AG08395 (cell line): ENCODE measurements around the gene CCDC120.
A peak's percentile ranks its signal among the peaks of the same experiment; 100 is the strongest.

Experiments used
- DNase-seq: peaks from one replicate; pipeline ENCODE4 v3.0.0; 2012; ENCODE audit warnings: mixed read lengths, low spot score

The CCDC120 gene, protein sequence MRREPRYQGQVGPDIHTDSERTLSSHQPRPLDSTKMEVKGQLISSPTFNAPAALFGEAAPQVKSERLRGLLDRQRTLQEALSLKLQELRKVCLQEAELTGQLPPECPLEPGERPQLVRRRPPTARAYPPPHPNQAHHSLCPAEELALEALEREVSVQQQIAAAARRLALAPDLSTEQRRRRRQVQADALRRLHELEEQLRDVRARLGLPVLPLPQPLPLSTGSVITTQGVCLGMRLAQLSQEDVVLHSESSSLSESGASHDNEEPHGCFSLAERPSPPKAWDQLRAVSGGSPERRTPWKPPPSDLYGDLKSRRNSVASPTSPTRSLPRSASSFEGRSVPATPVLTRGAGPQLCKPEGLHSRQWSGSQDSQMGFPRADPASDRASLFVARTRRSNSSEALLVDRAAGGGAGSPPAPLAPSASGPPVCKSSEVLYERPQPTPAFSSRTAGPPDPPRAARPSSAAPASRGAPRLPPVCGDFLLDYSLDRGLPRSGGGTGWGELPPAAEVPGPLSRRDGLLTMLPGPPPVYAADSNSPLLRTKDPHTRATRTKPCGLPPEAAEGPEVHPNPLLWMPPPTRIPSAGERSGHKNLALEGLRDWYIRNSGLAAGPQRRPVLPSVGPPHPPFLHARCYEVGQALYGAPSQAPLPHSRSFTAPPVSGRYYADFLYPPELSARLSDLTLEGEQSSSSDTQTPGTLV

DNA sequence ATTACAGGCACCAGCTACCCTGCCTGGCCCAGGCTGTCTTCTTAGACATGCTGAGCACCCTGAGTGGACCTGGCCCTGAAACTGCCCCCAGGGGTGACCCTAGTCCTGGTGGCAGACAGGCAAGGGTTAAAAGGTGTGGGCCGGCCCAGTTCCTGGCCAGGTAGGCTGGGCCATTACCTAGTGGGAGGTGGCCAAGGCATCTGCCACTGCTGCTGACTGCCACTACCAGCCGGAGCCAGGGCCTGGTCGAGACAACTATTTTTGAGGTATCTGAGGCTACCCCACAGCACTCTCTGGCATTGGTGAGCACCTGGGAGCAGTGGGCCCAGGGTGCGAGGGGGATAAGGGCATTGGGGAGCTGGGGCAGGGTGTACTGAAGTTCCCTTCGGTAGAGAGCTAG lies at the start of gene CCDC120:
TSS of gene CCDC120 (plus strand) at position 206 of the 400 bp plus-strand sequence. CDS start 3,043 bp downstream, outside the sequence.
- no peak for DNase-seq

DNA sequence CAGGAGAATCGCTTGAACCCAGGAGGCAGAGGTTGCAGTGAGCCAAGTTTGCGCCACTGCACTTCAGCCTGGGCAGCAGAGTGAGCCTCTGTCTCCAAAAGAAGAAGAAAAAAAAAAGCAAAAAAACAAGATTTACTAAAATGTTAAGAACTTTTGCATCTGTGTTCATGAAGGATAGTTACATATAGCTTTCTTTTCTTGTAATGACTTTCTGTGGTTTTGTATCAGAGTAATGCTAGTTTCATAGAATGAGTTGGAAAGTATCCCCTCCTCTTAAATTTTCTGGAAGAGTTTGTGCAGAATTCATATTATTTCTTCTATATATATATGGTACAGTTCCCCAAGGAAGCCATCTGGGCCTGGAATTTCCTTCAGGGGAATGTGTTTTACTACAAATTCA lies 39.7 kb upstream of the CCDC120 start:
- no peak for DNase-seq

DNA sequence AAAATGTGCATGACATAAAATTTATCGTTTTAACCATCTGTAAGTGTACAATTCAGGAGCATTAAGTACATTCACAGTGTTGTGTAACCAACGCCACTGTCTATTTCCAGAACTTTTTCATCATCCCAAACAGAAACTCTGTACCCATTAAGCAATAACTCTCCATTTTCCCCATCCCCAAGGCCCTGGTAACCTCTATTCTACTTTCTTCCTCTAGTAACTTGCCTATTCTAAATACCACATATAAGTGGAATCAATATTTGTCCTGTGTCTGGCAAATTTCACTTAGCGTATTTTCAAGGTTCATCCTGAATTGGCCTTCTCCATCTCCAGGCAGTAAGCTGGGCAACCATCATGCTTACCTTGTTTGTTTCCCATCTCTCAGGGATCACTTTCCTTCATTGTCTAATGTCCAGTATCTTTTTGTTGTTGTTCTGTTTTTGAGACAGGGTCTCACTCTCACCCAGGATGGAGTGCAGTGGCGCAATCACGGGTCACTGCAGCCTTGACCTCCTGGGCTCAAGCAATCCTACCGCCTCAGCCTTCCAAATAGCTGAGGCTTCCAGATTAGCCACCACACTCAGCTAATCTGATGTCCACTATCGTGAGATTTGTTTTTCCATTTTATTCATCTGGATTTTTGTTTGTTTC lies 39.1 kb upstream of the CCDC120 start:
- no peak for DNase-seq

DNA sequence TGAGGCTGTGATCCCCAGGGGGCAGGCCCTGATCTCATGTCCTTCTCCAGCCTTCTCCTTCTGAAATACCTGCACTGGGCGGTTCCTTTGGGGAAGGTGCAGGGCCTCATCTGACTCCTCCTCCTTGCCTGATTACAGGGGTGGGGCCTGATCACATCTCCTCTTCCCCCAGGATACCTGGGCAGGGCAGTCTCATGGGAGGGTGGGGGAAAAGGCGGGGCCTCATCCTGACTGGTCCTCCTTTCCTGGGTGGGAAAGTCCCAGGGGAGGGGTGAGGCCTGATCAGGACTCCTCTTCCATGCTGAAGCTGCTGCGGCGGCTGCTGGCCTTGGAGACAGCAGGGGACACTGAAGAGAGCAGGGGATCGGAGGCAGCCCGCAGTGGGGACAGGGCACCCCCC lies 28.9 kb upstream of the CCDC120 start:
- DNase-seq, result no peak

DNA sequence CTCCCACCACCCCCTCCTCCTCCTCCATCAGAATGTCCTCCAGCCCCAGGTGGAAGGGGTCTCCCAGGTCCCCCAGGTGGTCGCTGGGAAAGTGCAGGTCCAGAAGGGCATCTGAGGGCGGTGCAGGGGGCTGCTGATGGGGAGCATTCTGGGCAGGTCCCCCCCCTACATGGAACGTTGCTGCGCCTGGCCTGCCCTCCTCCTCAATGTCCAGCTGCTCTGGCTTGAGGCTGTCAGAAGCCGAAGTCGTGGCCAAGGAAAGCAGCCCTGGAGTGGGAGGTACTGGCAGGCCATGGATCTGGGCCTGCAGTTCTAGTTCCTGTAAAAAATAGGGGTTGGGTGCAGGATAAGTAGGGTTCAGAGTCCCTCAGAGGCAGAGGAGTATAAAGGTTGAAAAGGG lies 28.5 kb upstream of the CCDC120 start:
- DNase-seq, result no peak

DNA sequence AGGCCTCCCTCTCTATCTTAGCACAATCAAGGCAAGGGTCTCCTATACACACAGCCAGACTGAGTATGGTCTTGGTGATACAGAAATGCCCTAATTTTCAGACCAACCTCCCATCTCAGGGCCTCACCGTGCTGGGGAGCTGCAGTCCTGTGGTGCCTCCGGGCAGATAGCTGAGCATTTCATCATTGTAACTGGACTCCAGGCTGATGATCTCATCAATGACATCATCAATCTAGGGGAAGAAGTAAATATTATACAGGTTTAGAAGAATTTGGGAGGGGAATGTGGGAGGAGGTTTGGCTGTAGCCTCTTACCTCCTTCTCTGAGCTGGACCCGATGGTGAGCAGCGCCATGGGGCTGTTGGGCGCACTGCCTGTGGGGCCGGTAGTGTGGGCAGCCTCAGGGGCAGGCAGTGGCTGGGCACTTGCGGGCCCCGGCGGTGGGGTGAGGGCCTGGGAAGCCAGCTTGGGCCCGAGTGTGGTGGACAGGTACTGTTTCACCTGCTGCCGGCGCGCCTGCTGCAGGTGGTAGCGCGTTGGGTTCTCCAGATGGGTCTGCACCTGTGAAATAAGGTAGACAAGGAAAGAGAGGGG lies 20.8 kb upstream of the CCDC120 start:
- no peak for DNase-seq

DNA sequence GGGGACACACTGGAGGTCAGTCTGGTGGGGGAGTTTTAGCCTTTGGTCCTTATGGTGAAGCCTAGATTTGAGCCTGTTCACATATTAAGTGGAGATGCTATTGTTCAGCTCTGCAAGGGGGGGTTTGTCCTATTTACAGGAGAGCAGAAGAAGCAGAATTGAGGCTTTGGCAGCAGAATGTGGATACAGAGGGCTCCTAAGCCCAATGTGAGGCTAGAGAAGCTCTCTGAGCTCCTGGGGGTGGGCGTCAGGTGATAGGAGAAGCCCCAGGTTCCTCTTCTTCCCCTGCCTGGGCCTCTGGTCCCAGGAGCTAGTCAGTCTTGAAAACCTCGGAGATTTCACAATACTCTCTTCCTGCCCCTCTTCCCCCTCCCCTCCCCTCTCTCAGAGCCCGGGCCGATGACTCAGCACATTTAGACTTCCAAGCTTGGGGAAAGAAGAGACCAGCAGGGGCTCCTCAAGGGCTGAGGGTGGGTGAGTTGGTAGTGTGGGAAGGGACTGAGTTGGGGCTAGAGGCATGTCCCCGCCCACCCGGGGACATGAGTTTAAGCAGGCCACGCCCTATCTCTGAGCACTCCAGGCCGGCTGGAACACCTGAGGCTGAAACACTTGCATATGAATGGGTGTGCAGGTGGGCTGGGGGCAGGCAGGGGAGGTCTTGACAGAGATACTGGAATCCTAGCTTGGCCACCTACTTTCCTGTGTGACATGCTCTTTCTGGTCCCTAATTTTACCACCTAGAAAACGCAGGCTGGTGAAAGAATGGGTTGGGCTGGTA lies 19.0 kb upstream of the CCDC120 start:
- DNase-seq, result peak; percentile 68

DNA sequence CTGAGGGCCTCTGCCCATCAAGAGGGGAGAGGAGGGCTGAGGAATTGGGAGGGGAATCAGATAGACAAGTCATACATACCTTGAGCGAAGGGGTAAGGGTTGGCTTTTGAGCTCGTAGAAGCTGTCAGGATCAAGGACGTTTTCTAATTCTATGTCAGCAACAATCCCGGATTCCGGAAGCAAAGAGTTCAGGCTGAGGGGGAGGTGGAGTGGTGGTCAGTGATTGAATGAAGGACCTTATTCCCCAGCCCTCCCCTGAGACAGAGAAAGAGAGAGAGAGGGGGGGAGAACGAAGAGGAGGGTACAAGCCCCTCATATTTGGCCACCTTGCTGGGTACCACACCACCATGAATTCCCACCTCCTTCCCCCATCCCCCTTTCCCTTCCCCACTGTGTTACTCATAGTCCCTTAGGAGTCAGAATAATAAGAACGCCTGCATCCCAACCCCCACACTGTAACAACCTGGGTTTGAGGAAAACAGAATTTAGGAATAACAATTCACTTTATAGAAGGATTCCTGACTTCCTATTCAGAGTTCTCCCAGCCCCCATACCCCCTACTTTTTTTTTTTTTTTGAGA lies 18.3 kb upstream of the CCDC120 start:
- no peak for DNase-seq

DNA sequence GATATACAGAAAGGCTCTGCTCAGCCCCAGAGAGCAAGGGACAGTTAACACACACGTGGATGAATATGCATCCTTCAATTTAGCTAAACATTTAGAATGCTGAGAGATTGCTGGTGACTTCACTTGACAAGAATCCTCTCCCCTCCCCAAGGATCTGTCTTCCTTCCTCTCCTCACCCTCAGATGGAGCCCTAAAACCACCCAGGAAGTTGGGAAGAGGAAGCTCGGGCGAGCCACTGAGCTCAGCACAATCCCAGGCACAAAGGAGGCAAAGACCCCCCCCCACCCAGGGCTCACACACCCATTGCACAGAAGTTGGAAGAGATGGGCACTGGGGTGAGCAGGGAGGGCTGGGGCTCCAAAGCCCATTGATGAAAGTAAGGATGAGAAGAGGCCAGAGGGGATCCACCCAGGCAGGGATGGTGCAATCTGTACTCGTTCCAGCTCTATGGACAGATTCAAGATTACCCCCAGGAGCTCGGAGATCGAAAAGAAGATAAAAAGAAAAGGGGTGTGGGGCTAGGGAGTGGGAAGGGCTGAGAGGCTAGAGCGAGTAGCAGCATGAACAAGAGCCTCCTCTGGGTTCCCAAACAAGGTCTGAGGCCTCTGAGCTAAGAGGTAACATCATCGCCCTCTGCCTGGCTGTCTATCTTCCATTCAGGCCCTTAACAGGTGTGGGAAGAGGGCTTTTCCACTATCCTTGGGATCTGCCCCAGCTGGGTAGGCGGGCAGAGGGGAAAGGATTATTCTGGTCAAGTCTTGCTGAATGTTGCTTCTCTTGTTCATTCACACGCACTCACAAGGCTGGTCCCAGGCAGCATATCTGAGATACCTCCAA lies 16.8 kb upstream of the CCDC120 start:
- DNase-seq, result no peak

DNA sequence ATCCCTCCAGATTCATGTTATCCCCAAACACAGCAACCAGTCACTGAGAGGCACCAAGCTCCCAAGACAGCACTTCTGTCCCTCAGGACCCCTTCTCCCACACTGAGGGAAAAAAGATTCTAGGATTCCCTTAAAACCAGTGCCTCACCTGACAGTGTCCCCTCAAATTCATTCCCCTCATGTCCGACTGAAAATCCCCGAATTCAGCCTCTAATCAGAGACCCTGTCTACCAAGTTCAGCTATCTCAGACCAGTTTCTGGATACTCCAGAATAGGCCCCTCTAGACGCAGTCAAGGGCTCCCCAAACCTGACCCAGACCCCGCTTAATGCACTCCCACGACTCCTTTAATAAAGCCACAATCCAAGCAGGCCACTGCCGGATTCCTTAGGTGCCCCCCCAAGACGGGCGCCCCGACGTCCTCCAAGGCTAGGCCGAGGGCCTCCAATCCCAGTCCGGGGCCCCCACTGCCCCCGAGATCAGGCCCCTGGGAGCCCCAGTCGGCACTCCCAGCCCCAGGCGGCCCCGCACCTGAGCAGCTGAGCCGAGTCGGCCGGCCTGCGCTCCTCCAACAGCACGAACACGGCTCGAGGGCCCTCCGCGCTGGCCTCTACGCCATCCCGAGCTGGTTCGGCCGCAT lies 16.1 kb upstream of the CCDC120 start:
- no peak for DNase-seq

DNA sequence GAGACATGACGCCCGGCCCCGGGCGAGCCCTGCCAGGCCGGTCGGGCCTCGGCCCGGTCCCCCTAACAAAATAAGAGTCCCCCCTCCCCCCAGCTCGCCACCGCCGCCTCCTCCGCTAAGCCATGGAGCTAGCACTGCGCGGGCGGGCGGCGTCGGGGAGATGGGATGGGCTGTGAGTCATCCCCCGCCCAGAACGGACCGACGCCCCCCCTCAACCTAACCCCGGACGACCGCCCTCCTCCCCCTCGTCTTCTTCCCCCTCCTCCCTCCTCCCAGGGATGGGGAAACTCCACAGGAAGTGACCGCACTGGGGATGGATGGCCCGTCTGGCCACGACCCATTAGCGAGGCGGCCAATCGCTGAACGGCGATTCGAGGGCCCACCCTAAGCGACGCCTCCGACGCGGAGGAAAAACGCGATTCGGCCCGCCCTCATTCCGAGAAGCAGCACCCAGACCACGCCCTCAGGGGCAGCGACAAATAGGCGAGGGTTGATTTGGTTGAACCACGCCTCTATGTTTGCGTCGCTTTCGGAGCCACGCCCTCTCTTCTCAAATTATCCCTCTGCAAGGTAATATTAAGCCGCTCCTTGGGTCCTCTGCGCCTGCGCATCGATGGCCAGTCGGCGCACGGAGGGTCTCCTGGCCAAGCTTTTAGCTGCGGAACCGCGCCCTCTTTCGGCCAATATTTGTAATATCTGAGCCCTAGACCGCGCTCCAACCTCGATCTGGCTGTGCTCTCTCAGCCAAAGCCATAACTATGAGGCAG lies 15.4 kb upstream of the CCDC120 start, which contains the start of gene TFE3:
TSS of gene TFE3 (minus strand) at position 138 of the 767 bp plus-strand sequence. CDS start at position 7, 131 bp downstream.
- DNase-seq, result peak; percentile 93

DNA sequence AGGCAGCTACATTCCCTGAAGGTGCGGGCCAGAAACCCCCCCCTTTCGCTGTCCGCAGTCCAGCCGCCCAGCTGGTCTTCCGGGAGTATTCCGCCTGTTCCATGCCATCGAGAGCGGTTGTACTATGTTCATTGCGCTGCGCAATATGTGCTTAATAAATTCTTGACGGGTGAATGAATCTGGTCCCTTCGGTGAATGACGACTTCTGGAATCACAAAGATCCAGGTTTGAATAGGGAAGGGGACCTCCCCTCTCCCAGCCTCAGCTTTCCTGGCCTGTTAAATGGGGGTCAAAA lies 14.9 kb upstream of the CCDC120 start:
- DNase-seq, result no peak

DNA sequence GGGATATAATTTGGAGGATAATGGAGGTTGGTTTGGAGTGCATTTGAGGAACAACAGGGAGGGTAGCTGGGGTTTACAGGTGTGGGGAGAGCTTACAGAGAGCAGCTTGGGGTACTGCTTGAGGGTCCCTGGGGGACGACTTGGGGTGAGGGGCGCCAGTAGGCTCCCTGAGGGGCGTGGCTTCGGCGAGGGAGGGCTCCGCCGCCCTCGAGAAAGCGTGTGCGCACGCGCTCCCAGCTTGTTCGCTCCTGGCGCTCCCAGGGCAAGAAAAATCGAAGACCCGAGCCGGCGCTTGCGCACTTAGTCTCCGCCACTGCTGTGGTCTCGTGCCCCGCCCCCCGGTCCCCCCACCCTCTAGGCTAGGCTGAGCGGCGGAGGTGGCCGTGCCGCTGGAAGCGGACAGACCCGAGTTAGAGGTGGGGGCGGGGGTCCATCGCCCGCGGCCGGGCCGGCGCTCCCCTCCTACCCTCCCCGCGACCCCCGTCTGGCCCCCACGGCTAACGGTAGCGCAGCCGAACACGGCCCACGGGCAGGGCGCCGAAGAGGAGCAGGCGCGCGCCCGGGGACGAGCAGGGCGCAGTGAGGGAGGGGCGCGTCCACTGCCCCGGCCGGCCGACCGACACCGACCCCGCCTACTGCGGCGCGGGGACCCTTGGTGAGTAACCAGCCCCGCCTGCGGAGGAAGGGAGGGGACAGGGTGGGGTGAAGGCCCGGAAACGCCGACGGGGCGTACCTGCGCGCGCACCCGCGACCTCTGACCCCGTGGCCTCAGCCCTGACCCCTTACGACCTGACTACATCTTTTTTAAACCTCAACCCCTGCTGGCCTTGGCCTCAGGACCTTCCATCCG lies 5.4 kb upstream of the CCDC120 start:
- peak; percentile 60 for DNase-seq

DNA sequence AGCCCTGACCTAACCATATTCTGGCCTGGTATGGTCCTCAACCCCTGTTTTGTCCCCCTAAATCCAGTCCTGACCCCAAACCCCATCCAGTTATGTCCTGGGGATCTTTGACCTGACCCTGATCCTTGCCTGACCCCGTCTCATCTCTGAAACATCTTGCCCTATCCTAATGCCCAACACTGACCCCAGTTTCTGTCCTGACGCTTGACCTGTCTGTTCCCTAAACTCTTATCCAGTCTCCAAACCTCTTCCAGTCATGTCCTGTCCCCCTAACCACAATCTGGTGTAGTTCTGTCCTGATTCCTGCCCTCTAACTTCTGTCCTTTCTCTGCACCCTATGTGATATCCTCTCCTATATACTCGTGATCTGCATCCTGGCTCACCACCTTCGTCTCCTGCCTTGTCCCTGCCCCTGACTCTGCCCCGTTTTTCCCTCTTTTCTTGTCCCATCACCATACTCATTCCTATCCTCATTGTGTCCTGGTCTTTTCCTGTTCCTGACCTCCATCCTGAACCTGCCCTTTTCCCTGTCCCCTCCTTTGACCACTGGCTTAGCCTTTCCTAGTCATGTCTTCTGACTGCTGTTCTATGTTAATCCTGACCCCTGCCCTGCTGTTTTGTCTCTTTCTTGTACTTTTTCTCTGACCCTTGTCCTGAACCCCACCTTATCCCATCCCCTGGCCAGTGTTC lies 4.6 kb upstream of the CCDC120 start:
- DNase-seq, result no peak

DNA sequence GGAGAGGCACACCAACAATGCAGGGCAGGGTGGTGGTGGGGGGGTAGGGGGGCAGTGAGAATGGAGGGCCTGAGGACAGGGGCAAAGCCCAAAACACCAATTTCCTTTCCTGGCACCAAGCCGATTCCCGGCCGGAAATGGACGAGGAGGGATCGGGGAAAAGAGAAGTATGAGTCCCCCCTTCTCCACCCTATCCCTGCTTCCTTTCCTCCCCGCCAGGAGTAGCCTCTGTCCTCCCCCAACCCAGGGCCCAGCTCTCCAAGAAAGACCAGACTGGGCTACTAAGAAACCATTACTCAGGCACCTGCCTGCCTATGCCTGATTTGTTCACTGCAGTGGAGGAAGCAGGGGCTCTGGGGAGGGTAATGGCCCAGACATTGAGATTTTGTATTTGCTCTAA lies 402 bp downstream of the CCDC120 start:
- DNase-seq, result no peak

DNA sequence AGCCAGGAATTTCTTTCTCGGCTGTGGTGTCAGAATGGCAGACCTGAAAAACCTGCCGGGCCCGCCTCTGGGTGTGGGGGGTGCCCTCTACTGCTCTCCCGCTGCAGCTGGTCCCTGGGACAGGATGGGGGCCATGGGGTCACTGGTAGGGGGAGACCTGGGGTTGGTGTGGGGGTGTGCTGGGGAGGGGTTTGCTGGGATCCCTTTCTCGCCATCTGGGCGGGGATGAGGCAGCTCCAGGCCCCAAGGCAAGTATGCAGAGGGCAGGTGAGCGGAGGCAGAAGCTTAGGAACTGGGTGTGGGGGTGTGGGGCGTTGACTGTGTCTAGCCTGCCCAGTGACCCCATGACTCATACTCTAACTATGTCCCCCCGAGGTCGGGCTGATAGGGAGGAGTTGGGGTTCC lies 884 bp downstream of the CCDC120 start:
- DNase-seq, result no peak

DNA sequence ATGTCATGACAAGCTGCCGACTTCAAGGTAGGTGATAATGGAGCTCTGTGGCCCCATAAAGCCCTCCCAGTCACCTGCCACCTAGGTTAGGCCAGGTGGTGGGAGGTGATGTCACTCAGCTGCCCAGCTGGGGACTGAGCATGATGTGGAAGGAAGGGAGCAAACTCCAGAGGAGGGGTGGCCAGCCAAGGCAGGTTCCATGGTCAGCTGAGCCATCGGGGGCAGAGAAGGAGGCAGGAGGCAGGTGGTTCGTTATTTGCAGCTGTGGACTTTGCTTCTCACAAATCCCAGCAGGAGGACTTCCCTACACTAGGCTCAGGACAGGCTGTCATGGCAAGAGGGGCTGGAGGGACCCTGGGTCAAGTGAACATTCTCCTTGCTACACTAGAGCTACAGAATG lies 2.1 kb downstream of the CCDC120 start:
- DNase-seq, result no peak

DNA sequence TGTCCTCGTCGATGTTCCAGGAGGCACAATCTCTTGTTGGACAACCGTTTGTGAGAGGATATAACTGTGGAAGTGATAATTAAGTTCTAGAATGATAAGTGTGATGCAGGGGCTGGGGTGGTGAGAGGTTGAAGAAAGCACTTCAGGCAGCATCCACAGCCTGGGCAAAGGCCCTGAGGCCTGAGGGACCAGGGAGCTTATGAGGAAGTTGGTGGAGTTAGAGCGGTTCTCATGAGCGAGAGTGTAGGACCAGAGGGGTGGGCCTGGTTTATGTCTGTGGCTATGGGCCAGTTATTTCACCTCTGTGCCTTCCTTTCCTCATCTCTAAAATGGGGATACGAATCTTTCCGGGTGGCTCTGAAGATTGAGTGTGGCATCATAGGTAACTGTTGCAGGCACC lies 2.7 kb downstream of the CCDC120 start:
- DNase-seq, result no peak
